Spleen (tissue), 7 donors: Measurements from ENCODE around the gene RNASE12.

ENCODE experiments used
- POLR2A ChIP-seq, 3 donors: fragments of 450-650 bp; IDR thresholded peaks; one replicate each; pipeline ENCODE4 v1.5.1; 2017; ENCODE audit warnings: antibody characterized with exemption in 3 of 3, mild to moderate bottlenecking in 1 of 3
- POLR2AphosphoS5 ChIP-seq, 3 donors: sonication (generic); formaldehyde crosslinking; IDR thresholded peaks; one replicate each; pipeline ENCODE4 v1.5.1; 2017; ENCODE audit warnings: antibody characterized with exemption in 3 of 3
- TF ChIP-seq, protein P1 (sequence below), 11 experiments: fragments of 200-600 bp in 7 of 11; fragments of 450-650 bp in 4 of 11; sonication (generic) in 4 of 11; IDR thresholded peaks in 8 of 11; conservative IDR thresholded peaks in 3 of 11; 1 replicate in 7 of 11; 2 replicates in 4 of 11; pipeline versions ENCODE4 v1.4.0 to v1.8.0; 2016 to 2021; ENCODE audit warnings: antibody characterized with exemption in 11 of 11, inconsistent platforms in 4 of 11, mild to moderate bottlenecking in 1 of 11
- donor health status: DM: no; HTN: no; CAD: no; lungs with moderate emphysema.
- donor health status: DM: no; HTN: no; CAD: no.
- donor health status: DM: no; HTN: no; CAD: no.

DNA sequence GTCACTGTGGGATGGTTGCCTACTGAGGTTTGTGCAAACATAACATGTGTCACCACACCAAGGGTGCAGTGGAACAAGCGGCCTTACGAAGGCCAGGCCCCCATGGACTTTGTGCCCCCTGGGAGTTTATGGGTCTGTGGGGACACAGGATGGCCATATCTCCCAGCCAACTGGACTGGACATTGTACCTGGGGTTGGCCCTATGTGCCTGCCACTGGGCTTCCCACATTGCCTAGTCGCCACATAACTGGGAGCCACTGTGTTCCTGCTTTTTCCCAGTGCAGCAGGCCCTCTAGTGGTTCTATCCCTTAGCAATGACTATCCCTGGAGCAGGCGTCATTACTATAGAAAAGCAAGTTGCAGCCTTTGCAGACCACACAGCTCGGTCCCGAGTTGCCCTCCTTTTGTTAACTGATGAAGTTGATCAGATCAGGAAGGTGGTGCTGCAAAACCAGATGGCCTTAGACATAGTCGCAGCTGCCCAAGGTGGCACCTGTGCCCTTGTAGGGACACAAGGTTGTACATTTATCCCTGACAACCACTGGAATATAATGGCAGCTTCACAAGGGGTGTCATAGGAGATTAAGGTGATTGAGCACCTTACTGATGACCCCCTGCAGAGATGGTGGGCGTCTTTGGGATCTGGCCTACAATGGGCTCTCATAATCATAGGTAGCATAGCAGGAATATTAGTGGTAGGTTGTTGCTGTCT, 15.2 kb upstream of the RNASE12 start:
- TF ChIP-seq, protein P1, sequence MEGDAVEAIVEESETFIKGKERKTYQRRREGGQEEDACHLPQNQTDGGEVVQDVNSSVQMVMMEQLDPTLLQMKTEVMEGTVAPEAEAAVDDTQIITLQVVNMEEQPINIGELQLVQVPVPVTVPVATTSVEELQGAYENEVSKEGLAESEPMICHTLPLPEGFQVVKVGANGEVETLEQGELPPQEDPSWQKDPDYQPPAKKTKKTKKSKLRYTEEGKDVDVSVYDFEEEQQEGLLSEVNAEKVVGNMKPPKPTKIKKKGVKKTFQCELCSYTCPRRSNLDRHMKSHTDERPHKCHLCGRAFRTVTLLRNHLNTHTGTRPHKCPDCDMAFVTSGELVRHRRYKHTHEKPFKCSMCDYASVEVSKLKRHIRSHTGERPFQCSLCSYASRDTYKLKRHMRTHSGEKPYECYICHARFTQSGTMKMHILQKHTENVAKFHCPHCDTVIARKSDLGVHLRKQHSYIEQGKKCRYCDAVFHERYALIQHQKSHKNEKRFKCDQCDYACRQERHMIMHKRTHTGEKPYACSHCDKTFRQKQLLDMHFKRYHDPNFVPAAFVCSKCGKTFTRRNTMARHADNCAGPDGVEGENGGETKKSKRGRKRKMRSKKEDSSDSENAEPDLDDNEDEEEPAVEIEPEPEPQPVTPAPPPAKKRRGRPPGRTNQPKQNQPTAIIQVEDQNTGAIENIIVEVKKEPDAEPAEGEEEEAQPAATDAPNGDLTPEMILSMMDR (IDR thresholded peaks at IDR 0.05 in 8 of 11, conservative IDR thresholded peaks at IDR 0.05 in 3 of 11): peak in 4 of 11 experiments; percentile 15 to 32 (median 18)
- TF ChIP-seq POLR2A (IDR thresholded peaks at IDR 0.05): no peak
- TF ChIP-seq POLR2AphosphoS5 (IDR thresholded peaks at IDR 0.05): no peak
